ENCODE results near the gene MYEOV.

GRCh38 chr11:69275178-69275577 lies 18.8 kb upstream of the MYEOV start:
- TF ChIP-seq, protein P1, sequence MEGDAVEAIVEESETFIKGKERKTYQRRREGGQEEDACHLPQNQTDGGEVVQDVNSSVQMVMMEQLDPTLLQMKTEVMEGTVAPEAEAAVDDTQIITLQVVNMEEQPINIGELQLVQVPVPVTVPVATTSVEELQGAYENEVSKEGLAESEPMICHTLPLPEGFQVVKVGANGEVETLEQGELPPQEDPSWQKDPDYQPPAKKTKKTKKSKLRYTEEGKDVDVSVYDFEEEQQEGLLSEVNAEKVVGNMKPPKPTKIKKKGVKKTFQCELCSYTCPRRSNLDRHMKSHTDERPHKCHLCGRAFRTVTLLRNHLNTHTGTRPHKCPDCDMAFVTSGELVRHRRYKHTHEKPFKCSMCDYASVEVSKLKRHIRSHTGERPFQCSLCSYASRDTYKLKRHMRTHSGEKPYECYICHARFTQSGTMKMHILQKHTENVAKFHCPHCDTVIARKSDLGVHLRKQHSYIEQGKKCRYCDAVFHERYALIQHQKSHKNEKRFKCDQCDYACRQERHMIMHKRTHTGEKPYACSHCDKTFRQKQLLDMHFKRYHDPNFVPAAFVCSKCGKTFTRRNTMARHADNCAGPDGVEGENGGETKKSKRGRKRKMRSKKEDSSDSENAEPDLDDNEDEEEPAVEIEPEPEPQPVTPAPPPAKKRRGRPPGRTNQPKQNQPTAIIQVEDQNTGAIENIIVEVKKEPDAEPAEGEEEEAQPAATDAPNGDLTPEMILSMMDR (IDR thresholded peaks at IDR 0.05) = no peak
- TF ChIP-seq EP300 (IDR thresholded peaks at IDR 0.05) = no peak
